Neuron (in vitro differentiated cells): ENCODE data around the gene TC2N.

Experiments used
- H2AFZ ChIP-seq: one replicate; pipeline ENCODE4 v1.6.1; 2013; ENCODE audit warnings: low read depth, mild to moderate bottlenecking, inconsistent platforms, low read length, moderate library complexity
- H3K27me3 ChIP-seq: one replicate; pipeline ENCODE4 v1.6.1; 2013; ENCODE audit warnings: low read length; ENCODE audit not compliant: insufficient read depth
- H3K36me3 ChIP-seq: one replicate; pipeline ENCODE4 v1.6.1; 2013; ENCODE audit warnings: low read length; ENCODE audit not compliant: insufficient read depth
- H3K4me1 ChIP-seq: one replicate; pipeline ENCODE4 v1.6.1; 2013; ENCODE audit warnings: low read length; ENCODE audit not compliant: insufficient read depth
- H3K4me3 ChIP-seq: 2 replicates; pipeline ENCODE4 v1.5.1; 2013; ENCODE audit warnings: mild to moderate bottlenecking, low read length, moderate library complexity
- H3K9me3 ChIP-seq: one replicate; pipeline ENCODE4 v1.6.1; 2013; ENCODE audit warnings: low read length

TC2N gene

DNA sequence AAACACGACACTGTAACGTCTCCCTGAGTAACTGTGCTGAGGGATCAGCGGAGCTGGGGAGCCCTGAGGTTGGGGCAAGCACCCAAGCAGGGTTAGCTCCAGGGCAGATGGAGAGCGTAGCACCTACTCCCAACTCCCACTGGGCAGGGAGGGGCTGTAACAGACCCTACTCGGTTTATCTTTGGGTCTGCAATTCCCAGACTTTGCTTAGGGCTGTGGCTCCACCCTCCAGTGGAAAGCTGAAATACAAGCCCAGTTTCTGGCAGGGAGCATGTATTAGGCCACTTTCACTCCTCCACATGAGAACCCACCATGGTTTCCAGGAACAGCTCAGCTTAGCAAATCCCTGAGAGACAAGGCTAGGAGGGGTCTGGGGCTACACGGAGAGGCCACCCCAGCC is 17.3 kb upstream of the TC2N start:
- no peak overlapping the region for H2AFZ ChIP-seq
- H3K9me3 ChIP-seq, result no peaks in the 10 kb centered on the region
- H3K36me3 ChIP-seq, result no peaks in the 10 kb centered on the region
- no peaks in the 10 kb centered on the region for H3K27me3 ChIP-seq
- H3K4me1 ChIP-seq, result no peaks in the 10 kb centered on the region
- H3K4me3 ChIP-seq, result no peak overlapping the region

DNA sequence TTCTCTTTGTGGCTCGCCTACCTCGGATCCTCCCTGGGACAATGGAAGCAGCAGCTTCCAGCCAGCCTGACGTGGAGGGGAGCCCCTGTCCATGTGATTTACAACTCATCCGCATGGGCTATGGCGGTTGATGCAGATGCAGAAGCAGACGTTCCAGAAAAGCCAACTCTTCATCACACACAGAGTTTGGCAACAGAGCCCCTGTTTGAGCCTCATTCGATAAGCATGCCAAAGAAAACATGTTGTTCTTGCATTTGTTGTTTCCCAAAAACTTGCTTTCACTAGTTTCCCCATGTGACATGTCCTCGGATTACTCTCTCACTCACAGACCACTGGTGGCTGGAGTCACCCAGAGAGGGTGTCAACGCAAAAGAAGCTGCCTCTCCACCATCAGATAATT is 16.4 kb upstream of the TC2N start:
- no peaks in the 10 kb centered on the region for H3K27me3 ChIP-seq
- H3K4me1 ChIP-seq, result no peaks in the 10 kb centered on the region
- H3K36me3 ChIP-seq, result no peaks in the 10 kb centered on the region
- H3K9me3 ChIP-seq, result no peaks in the 10 kb centered on the region
- H2AFZ ChIP-seq, result no peak overlapping the region
- H3K4me3 ChIP-seq, result no peak overlapping the region

DNA sequence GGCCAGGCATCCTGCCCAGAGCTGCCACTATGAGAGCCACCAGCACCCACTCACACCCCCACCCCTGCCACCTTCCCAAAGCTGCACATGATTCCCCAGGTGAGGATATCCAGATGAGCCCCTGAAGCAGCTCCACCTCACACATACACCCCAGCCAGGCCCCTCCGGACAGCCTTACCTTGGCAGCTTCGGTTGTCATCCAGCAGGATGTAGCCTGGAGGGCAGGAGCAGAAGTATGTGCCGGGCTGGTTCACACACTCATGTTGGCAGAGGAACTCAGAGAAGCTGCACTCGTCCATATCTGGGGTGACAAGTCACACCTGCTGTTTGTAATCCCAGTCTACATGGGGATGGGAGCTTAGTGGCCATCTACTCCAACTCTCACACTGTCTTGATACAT is 15.4 kb upstream of the TC2N start:
- no peak overlapping the region for H2AFZ ChIP-seq

DNA sequence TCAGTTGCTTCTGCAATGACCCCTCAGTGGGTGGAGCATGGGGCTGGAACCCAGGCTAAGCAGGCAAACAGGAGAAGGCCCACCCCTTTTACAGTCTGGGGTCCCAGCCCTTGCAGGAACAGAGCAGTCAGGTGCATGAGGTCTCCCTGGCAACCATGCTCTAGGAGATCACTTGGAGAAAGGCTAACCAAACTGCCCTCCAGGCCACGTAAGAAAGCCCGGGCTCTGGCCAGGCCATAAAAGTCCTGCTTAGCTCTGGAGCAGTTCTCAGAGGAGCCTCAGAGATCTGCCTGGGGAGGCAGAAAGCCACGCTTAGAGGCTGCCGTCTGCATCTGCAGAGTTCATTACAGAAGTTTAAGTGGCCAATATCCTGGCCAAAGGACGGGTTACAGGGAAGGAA is 15.0 kb upstream of the TC2N start:
- no peak overlapping the region for H3K4me3 ChIP-seq
- H2AFZ ChIP-seq, result no peak overlapping the region
- H3K9me3 ChIP-seq, result no peaks in the 10 kb centered on the region
- no peaks in the 10 kb centered on the region for H3K27me3 ChIP-seq
- H3K36me3 ChIP-seq, result no peaks in the 10 kb centered on the region
- H3K4me1 ChIP-seq, result no peaks in the 10 kb centered on the region

More for the DNA sequence above, 15.4 kb upstream of the TC2N start:
- no peaks in the 10 kb centered on the region for H3K36me3 ChIP-seq
- H3K4me1 ChIP-seq, result no peaks in the 10 kb centered on the region
- H3K4me3 ChIP-seq, result no peak overlapping the region
- no peaks in the 10 kb centered on the region for H3K9me3 ChIP-seq
- H3K27me3 ChIP-seq, result no peaks in the 10 kb centered on the region

DNA sequence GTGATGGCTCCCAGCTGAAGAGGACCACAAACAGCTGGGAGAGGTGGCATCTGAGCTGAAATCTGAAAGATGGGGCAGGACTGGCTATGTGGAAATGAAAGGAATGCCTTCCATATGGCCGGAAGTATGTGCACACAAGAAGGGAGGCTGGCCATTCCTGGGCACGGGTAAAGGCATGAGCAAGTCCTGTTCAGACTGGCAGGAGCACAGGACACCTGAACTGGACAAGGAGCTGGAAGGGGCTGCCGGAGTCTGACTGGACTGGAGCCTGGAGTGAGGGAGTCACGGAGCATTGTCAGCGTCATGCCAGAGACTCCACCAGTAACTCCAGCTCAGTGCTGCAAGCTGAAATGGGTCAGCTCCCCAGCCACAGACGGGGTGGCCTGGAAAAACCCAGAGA is 11.9 kb upstream of the TC2N start:
- H3K27me3 ChIP-seq, result no peaks in the 10 kb centered on the region
- no peaks in the 10 kb centered on the region for H3K4me1 ChIP-seq
- H3K4me3 ChIP-seq, result no peak overlapping the region
- no peaks in the 10 kb centered on the region for H3K9me3 ChIP-seq
- no peak overlapping the region for H2AFZ ChIP-seq
- H3K36me3 ChIP-seq, result no peaks in the 10 kb centered on the region

DNA sequence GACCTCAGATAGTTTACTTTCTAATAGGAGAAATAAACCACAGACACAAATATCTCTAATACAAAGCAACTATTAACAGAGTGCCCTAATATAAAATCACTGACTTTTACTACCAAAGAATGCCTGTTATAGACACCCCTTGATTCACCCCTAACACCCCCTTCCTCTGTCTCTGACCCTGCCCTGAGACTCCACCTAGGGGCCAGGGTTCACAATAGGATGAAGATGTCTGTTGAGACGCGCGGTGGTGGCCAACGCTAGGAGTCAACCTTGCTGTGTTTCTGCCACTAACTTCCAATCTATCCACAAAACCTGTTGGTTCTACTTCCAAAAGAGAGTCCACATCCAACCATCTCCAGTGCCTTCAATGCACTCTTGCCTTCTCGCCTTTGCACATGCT is 10.9 kb upstream of the TC2N start:
- no peak overlapping the region for H2AFZ ChIP-seq
- H3K36me3 ChIP-seq, result no peaks in the 10 kb centered on the region
- no peaks in the 10 kb centered on the region for H3K4me1 ChIP-seq
- no peaks in the 10 kb centered on the region for H3K27me3 ChIP-seq
- no peak overlapping the region for H3K4me3 ChIP-seq
- no peaks in the 10 kb centered on the region for H3K9me3 ChIP-seq

DNA sequence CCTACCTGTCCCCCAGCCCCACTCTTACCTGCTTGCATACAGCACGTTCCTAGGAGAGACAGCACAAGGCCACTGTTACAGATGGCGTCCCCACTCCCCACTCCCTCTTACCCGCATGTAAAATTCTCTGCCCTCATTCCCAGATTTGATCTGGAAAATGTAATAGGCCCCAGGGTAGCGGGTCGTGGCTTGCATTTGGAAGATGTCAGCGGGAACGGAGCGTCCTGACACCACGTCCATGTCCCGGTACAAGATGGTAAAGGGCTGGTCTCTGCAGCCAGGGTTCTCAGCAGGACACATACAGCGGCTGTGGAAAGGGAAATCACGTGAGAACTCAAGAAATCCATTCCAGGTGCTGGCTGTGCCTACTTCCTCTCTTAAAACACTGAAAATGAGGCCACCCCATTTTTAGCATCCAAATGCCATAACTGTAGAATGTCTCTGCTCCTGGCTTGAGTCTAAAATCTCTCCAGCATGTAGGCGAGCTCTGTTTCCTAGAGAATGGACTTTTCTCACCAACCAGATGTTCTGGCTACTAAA is 10.1 kb upstream of the TC2N start:
- H3K4me3 ChIP-seq, result no peak overlapping the region
- no peaks in the 10 kb centered on the region for H3K36me3 ChIP-seq
- H3K9me3 ChIP-seq, result no peaks in the 10 kb centered on the region
- H3K4me1 ChIP-seq, result no peaks in the 10 kb centered on the region
- H2AFZ ChIP-seq, result no peak overlapping the region
- no peaks in the 10 kb centered on the region for H3K27me3 ChIP-seq

DNA sequence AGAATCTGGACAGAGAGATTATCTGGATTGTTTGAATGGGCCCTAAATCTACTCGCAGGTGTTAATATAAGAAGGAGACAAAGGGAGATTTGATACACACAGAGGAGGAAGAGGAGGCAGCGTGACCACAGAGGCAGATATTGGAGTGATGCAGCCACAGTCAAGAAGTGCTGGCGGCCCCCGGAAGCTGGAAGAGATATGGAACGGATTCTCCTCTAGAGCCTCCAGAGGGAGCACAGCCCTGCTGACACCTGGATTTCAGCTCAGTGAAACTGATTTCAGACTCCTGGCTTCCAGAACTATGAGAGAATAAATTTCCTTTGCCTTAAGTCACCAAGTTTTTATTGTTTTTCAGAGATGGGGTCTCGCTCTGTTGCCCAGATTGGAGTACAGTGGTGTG is 9.2 kb upstream of the TC2N start:
- Histone ChIP-seq H3K4me3 (no peak overlapping the region), H3K4me1 (no peaks in the 10 kb centered on the region), H3K9me3 (no peaks in the 10 kb centered on the region), H3K36me3 (no peaks in the 10 kb centered on the region), H3K27me3 (no peaks in the 10 kb centered on the region), H2AFZ (no peak overlapping the region)

DNA sequence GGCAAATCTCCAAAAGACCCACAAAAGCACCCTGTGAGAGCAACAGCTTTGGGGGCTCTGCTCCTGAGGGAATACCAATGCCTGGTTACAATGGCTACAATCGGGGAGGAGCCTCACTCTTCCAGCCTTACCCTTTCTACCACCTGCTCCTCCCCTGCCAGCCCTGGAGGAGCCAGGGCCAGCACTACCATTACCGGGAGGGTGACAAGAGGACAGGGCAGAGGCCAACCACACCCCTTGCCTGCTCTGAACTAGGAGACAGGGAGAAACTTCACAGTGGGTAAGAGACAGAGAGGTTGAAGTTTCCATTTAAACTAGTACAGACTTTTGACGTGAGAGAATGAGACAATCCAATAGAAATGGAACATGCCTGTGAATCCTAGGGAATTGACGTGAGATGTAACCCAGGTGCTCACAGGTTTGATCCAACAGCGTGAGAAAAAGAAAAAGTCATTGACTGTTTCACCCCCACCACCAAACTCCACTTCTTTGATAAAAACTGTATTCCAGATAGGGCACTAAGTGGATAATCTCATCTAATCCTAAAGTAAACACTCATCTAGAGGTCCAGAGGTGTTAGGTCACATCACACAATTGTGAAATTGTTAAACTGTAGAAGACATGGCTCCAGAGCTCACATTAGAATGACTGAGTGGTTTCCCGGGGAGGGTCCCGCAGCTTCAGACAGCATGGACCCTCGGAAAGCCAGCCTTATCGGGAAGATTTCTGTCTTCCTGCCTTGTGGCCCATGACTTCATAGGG is 8.4 kb upstream of the TC2N start:
- Histone ChIP-seq H2AFZ (no peak overlapping the region), H3K4me1 (no peaks in the 10 kb centered on the region), H3K36me3 (no peaks in the 10 kb centered on the region), H3K9me3 (no peaks in the 10 kb centered on the region), H3K4me3 (no peak overlapping the region), H3K27me3 (no peaks in the 10 kb centered on the region)

DNA sequence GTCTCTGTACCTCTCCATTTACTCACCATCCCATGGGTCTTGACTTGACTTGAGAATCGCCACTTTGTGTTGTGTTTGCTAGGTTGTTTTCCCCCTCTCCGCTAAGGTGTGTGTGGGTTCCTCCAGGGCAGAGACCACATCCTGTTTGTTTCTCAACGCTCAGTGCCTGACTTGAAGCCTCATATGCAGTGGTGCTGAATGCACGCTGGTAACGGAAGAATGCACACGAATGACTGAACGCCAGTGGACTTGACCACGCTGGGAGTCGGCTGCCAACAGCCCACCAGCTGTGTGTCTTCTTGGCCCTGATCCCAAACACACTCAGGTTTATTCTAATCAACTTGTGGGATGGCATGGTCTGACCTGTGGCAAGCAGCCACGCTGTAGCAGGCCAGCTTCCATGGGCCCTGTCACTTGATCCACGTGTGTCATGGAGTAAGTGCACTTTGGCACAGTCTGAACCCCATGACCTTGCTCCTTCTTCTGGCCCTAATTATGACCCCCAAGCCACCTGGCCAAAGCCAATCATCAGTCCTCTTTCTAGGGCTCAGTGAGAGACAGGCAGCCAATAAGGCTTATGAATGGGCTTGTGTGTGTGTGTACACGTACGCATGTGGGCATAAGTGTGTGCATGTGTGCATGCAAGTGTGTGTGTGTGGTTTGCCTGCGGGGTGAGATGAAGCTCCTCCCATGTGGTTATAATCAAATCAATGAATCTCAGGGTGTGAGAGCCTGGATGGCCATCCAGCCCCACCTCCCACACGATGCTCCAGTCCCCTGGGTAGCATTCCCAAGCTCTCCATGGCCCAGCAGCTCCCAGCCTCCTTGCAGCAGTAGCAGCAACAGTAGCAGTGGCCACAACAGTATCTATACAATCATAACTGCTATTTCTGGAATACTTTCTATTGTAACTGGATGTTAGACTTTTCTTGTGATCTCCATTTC is 6.4 kb upstream of the TC2N start:
- H3K36me3 ChIP-seq, result no peaks in the 10 kb centered on the region
- H3K9me3 ChIP-seq, result no peaks in the 10 kb centered on the region
- no peaks in the 10 kb centered on the region for H3K27me3 ChIP-seq
- no peak overlapping the region for H2AFZ ChIP-seq
- no peak overlapping the region for H3K4me3 ChIP-seq
- H3K4me1 ChIP-seq, result no peaks in the 10 kb centered on the region

DNA sequence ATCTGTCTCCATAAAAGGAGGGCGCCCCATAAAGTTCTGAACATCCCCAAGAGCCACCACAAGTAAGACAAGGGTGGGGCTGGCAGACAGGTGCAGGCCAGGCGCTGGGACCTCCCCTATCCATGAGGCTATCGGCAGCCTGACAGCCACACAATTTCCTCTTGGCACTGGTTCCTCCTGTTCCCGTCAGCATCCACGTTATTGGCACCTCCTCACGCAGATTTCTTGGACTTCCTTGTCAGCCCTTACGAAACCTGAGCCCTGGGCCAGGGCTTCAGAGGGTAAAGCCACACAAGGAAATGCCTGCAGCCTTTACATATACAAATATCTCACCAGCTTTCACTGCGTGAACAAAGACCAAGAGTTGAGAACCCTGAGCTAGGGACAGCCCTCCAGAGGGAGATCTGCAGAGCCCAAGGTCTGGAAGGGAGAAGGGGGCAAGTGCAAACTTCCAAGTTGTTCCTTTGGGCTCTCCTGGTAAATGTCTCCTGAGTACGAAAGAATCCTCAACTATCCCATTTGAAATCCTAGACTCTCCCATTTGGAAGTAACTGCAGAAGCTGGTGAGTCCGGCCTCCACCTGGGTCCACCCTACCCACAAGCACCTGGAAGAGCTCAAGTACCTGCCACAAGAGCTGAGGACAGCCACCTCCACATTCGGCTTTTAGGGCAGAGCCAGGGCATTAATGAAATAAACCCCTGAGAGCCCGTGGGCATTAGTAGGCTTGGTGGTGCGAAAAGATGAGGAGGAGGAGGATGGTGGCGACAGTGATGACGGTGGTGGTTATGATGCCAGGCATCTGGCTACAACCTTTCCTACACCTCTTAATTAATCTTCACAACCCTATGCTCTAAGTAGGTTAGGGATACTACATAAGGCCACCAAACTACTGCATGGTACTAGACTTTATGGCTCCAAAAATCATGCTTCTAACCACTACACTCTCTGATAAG is 5.5 kb upstream of the TC2N start:
- Histone ChIP-seq H3K36me3 (no peaks in the 10 kb centered on the region), H3K4me1 (no peaks in the 10 kb centered on the region), H3K27me3 (no peaks in the 10 kb centered on the region), H2AFZ (no peak overlapping the region), H3K4me3 (no peak overlapping the region), H3K9me3 (no peaks in the 10 kb centered on the region)

DNA sequence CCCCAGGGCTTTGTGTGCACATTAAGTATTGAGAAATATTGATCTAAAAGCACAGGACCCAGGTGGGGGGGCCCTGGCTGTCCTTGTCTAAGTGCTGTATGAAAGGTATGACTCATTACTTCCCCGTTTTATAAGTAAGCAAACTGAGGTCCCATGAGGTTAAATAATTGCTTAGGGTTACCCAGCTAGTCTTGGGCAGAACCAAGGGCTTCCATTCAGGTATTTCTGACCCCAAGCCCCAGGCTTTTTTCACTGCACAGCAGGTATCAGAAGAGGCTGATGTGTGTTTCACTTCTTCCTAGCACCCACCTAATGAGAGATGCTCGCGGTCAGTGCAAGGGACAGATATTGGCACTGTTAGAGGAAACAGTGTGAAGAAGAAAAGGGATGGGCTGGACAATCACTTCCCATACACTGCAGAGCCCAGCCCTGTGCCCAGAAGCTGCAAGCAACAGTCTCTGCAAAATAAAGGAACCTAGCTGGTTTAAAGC is 4.7 kb upstream of the TC2N start:
- Histone ChIP-seq H3K36me3 (no peaks in the 10 kb centered on the region), H2AFZ (no peak overlapping the region), H3K27me3 (no peaks in the 10 kb centered on the region)

More for the DNA sequence above, 4.7 kb upstream of the TC2N start:
- no peaks in the 10 kb centered on the region for H3K4me1 ChIP-seq
- no peaks in the 10 kb centered on the region for H3K9me3 ChIP-seq
- H3K4me3 ChIP-seq, result no peak overlapping the region
